A549 (cell line): ENCODE data around the gene DTNB. TPM values are rescaled to one million over a fixed set of nuclear protein-coding genes. Genes with fewer than 3 reads are reported as not detected.

Experiments
- ATAC-seq, 2 experiments: fragments of 200-7000 bp in 1 of 2; fragments of >200 bp in 1 of 2; cut with Nextera tagmentation in 1 of 2; cut with Tn5 transposase in 1 of 2; 3 replicates each; pipeline versions ENCODE4 v1.8.0 to v1.9.1; 2018 to 2020; ENCODE audit warnings: mild to moderate bottlenecking in 1 of 2, moderate library complexity in 1 of 2
- CTCF ChIA-PET: fragments of 300-600 bp; sonication (Branson Sonifier 250); formaldehyde crosslinking; extraction: SDS; loops from one replicate; lab custom pipeline; 2021; ENCODE audit warnings: antibody characterized with exemption, inconsistent platforms; lab: Yijun Ruan, JAX
- POLR2A ChIA-PET: fragments of 350-600 bp; formaldehyde crosslinking; extraction: SDS; loops from one replicate; lab custom pipeline; 2021; ENCODE audit warnings: antibody characterized with exemption, inconsistent platforms; lab: Yijun Ruan, JAX
- DNase-seq, 2 experiments: peaks; one replicate each; pipeline versions ENCODE4 v3.0.0 to v3.0.0-alpha.2; 2011 to 2016; ENCODE audit warnings: low read depth in 1 of 2, low spot score in 1 of 2
- FAIRE-seq: peaks from 2 replicates; lab custom pipeline; 2011; peaks lifted over from hg19 to GRCh38; lab: Jason Lieb, UNC
- H3K27ac ChIP-seq, 2 experiments: fragments of >200 bp; sonication (Bioruptor Twin); formaldehyde crosslinking; 3 replicates each; pipeline ENCODE4 v1.5.1; 2016 to 2017
- H3K4me1 ChIP-seq: fragments of >200 bp; sonication (Bioruptor Twin); formaldehyde crosslinking; 3 replicates; pipeline ENCODE4 v1.6.1; 2016
- H3K4me2 ChIP-seq: fragments of >200 bp; sonication (Bioruptor Twin); formaldehyde crosslinking; 3 replicates; pipeline ENCODE4 v1.6.1; 2016
- H3K4me3 ChIP-seq: fragments of >200 bp; sonication (Bioruptor Twin); formaldehyde crosslinking; 3 replicates; pipeline ENCODE4 v1.5.1; 2016
- H3K9me3 ChIP-seq: fragments of >200 bp; sonication (Bioruptor Twin); formaldehyde crosslinking; 3 replicates; pipeline ENCODE4 v1.6.1; 2016
- CBX2 ChIP-seq: fragments of 200-600 bp; sonication (generic); IDR thresholded peaks from 2 replicates; pipeline ENCODE4 v1.6.1; 2016; ENCODE audit warnings: low read depth, mild to moderate bottlenecking, borderline replicate concordance
- CHD2 ChIP-seq: fragments of 150-350 bp; IDR thresholded peaks from 2 replicates; pipeline ENCODE4 v1.6.1; 2014; ENCODE audit warnings: low read length; ENCODE audit not compliant: partially characterized antibody
- EHMT2 ChIP-seq: fragments of 200-600 bp; sonication (generic); IDR thresholded peaks from 2 replicates; pipeline ENCODE4 v1.6.1; 2016; ENCODE audit warnings: antibody characterized with exemption, low read depth, mild to moderate bottlenecking, moderate library complexity
- FOSB ChIP-seq: fragments of 250-450 bp; sonication (Bioruptor Pico); IDR thresholded peaks from 2 replicates; pipeline ENCODE4 v1.5.0; 2020; ENCODE audit warnings: mild to moderate bottlenecking, moderate library complexity
- FOXS1 ChIP-seq: fragments of 250-450 bp; sonication (Bioruptor Pico); IDR thresholded peaks from 2 replicates; pipeline ENCODE4 v1.5.0; 2020; ENCODE audit warnings: mild to moderate bottlenecking, moderate library complexity
- GATA3 ChIP-seq: IDR thresholded peaks from 2 replicates; pipeline ENCODE4 v1.6.1; 2012; ENCODE audit warnings: borderline replicate concordance
- HDAC2 ChIP-seq: fragments of 200-600 bp; sonication (generic); IDR thresholded peaks from 2 replicates; pipeline ENCODE4 v1.6.1; 2016
- HEYL ChIP-seq: fragments of 250-450 bp; sonication (Bioruptor Pico); IDR thresholded peaks from 2 replicates; pipeline ENCODE4 v1.8.0; 2021; ENCODE audit warnings: mild to moderate bottlenecking, moderate library complexity
- HMGXB4 ChIP-seq: fragments of 250-450 bp; sonication (Bioruptor Pico); IDR thresholded peaks from 2 replicates; pipeline ENCODE4 v1.5.0; 2021; ENCODE audit warnings: mild to moderate bottlenecking, moderate library complexity, borderline replicate concordance
- HOXA7 ChIP-seq: fragments of 250-450 bp; sonication (Bioruptor Pico); IDR thresholded peaks from 2 replicates; pipeline ENCODE4 v1.5.0; 2020; ENCODE audit warnings: mild to moderate bottlenecking, moderate library complexity
- JUNB ChIP-seq: fragments of >200 bp; sonication (Bioruptor Twin); formaldehyde crosslinking; IDR thresholded peaks from 2 replicates; pipeline ENCODE4 v1.6.1; 2016
- MAZ ChIP-seq: fragments of 150-350 bp; IDR thresholded peaks from 2 replicates; pipeline ENCODE4 v1.6.1; 2014; ENCODE audit warnings: antibody characterized with exemption, low read depth, low read length, borderline replicate concordance
- MYC ChIP-seq: IDR thresholded peaks from 2 replicates; pipeline ENCODE4 v1.6.1; 2012; ENCODE audit warnings: mild to moderate bottlenecking, inconsistent platforms, low read length, improper control_type of control experiment, borderline replicate concordance
- NFE2L2 ChIP-seq: fragments of 150-350 bp; conservative IDR thresholded peaks from 2 replicates; pipeline ENCODE4 v1.6.1; 2014; ENCODE audit warnings: low read length
- NPAS2 ChIP-seq: fragments of 250-450 bp; sonication (Bioruptor Pico); IDR thresholded peaks from 2 replicates; pipeline ENCODE4 v1.8.0; 2022; ENCODE audit warnings: mild to moderate bottlenecking, moderate library complexity, borderline replicate concordance
- NR3C1 ChIP-seq: fragments of >200 bp; sonication (Bioruptor Twin); formaldehyde crosslinking; IDR thresholded peaks from 3 replicates; pipeline ENCODE4 v1.6.1; 2017
- POLR2A ChIP-seq: IDR thresholded peaks from 2 replicates; pipeline ENCODE4 v1.6.1; 2012; ENCODE audit warnings: mild to moderate bottlenecking, low read length
- POLR2AphosphoS2 ChIP-seq: conservative IDR thresholded peaks from 2 replicates; pipeline ENCODE4 v1.6.1; 2012; ENCODE audit warnings: low read length, improper control_type of control experiment, inconsistent platforms
- RARB ChIP-seq: fragments of 250-450 bp; sonication (Bioruptor Pico); IDR thresholded peaks from 2 replicates; pipeline ENCODE4 v1.8.0; 2021; ENCODE audit warnings: mild to moderate bottlenecking, moderate library complexity
- RFX5 ChIP-seq: fragments of 450-650 bp; IDR thresholded peaks from 2 replicates; pipeline ENCODE4 v1.7.1; 2014; ENCODE audit warnings: antibody characterized with exemption, mild to moderate bottlenecking, moderate library complexity
- SREBF2 ChIP-seq: fragments of 450-650 bp; IDR thresholded peaks from 2 replicates; pipeline ENCODE4 v1.6.1; 2014; ENCODE audit warnings: mild to moderate bottlenecking, moderate library complexity
- TFCP2L1 ChIP-seq: fragments of 250-450 bp; sonication (Bioruptor Pico); IDR thresholded peaks from 2 replicates; pipeline ENCODE4 v1.5.0; 2021; ENCODE audit warnings: mild to moderate bottlenecking
- TP53 ChIP-seq: fragments of 250-450 bp; sonication (Bioruptor Pico); IDR thresholded peaks from 2 replicates; pipeline ENCODE4 v1.5.0; 2021; ENCODE audit warnings: mild to moderate bottlenecking, moderate library complexity
- ZFP36 ChIP-seq: fragments of 450-650 bp; IDR thresholded peaks from 2 replicates; pipeline ENCODE4 v1.6.1; 2014; ENCODE audit warnings: borderline replicate concordance; ENCODE audit not compliant: partially characterized antibody
- WGBS: methylation state at CpG from one replicate; pipeline ENCODE4 v1.1.6; 2017; ENCODE audit errors: missing lambda C conversion rate; 5-methylcytosine and 5-hydroxymethylcytosine counted together
- polyA plus RNA-seq, 4 experiments: library from polyadenylated mRNA; depleted of rRNA in 3 of 4; stranded (reverse); fragments of >200 nt; fragmentation: RNase III in 1 of 4; extraction: RNeasy Plus Mini Kit Qiagen cat#74134 plus additional on column Dnase treatment in 1 of 4; gene quantifications; 2 replicates in 3 of 4; 3 replicates in 1 of 4; pipeline ENCODE4 v1.2.3, GENCODE V29; 2011 to 2017
- TF ChIP-seq, protein P1 (sequence below): fragments of >200 bp; sonication (Bioruptor Twin); formaldehyde crosslinking; IDR thresholded peaks from 3 replicates; pipeline ENCODE4 v1.6.1; 2016
- TF ChIP-seq, protein P2 (sequence below): IDR thresholded peaks from 2 replicates; pipeline ENCODE4 v1.6.1; 2012
- TF ChIP-seq, protein P3 (sequence below): fragments of >200 bp; sonication (Bioruptor Twin); formaldehyde crosslinking; IDR thresholded peaks from 3 replicates; pipeline ENCODE4 v1.5.1; 2016
- TF ChIP-seq, protein P4 (sequence below): IDR thresholded peaks from 2 replicates; pipeline ENCODE4 v1.6.1; 2012; ENCODE audit warnings: low read depth, borderline replicate concordance

DTNB gene
- polyA plus RNA-seq, 2 of the 4 experiments (the other 2 are of a cell fraction), result 11.2 to 32.6 TPM

DNA sequence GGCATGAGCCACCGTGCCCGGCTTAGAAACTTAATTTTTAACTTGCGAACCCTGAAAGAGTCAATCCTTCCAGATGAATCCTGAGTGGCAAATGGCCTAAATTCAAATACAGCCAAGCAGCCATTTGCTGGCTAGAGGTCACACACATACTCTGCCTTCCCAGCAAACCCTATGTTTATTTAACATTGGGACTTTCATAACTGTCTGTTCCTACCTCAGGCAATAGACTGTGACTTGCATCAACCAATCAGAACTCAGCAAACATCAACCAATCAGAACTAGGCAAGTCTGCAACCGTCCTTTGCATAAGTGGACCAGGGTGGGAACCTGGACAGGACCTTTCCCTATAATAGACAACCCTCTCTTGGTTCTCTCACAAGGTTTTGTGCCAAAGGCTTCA is 127.5 kb downstream of the DTNB start:
- ChIA-PET POLR2A (no interaction called here), CTCF (interaction anchor here (0.6 to 2.4 kb wide), 3 partner anchors 8 to 1510 kb away, joined by 3 to 5 read pairs (median 5); no protein-coding TSS in a partner anchor)
- H3K4me2 ChIP-seq, result no peak overlapping the region
- no peak for ATAC-seq
- H3K9me3 ChIP-seq, result no peaks in the 10 kb centered on the region
- no peak for DNase-seq
- FAIRE-seq, result no peak
- H3K4me1 ChIP-seq, result no peaks in the 10 kb centered on the region
- H3K27ac ChIP-seq, result no peak overlapping the region
- H3K4me3 ChIP-seq, result no peak overlapping the region
- 96% methylated on average over 4 of the region's 4 CpGs for WGBS
- no peak for TF ChIP-seq FOXS1 (CRISPR knock-in tag)
- no peak for TF ChIP-seq TFCP2L1
- TF ChIP-seq NPAS2 (CRISPR knock-in tag), result no peak
- TF ChIP-seq EHMT2, result no peak
- TF ChIP-seq GATA3, result no peak

DNA sequence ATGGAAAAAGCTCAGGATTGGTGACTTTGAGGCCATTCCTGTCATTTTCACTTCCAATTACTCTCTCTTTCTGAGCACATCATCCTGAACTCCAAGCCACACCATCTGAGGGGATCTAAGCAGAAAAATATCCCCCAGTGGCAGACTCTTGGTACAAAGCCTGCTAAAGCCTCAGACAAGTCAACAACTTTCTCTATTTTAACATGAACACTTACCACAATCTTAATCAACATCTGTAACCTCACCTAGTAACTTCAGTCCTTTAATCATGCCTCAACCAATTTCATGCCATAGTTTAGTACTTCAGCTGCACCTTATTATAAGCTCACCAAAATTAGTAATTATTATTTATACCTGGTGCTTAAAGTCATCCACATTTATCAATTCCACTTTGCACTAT is 128.9 kb downstream of the DTNB start:
- H3K27ac ChIP-seq, result no peak overlapping the region
- H3K9me3 ChIP-seq, result no peaks in the 10 kb centered on the region
- no peak for DNase-seq
- POLR2A ChIA-PET, result no interaction called here
- CTCF ChIA-PET, result interaction anchor here (1.0 to 2.4 kb wide), 4 partner anchors 9 to 202 kb away, joined by 3 to 5 read pairs (median 4); no protein-coding TSS in a partner anchor
- H3K4me2 ChIP-seq, result no peak overlapping the region
- no peaks in the 10 kb centered on the region for H3K4me1 ChIP-seq
- TF ChIP-seq RFX5, result no peak
- TF ChIP-seq, protein P1, sequence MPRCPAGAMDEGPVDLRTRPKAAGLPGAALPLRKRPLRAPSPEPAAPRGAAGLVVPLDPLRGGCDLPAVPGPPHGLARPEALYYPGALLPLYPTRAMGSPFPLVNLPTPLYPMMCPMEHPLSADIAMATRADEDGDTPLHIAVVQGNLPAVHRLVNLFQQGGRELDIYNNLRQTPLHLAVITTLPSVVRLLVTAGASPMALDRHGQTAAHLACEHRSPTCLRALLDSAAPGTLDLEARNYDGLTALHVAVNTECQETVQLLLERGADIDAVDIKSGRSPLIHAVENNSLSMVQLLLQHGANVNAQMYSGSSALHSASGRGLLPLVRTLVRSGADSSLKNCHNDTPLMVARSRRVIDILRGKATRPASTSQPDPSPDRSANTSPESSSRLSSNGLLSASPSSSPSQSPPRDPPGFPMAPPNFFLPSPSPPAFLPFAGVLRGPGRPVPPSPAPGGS, result no peak
- no peak for TF ChIP-seq CHD2
- TF ChIP-seq HOXA7 (CRISPR knock-in tag), result no peak
- no peak; a peak in 1 of 6 replicates for ATAC-seq
- no peak overlapping the region for H3K4me3 ChIP-seq
- no peak for FAIRE-seq

- no peaks in the 10 kb centered on the region for H3K9me3 ChIP-seq
- POLR2A ChIA-PET, result no interaction called here
- TF ChIP-seq NFE2L2, result no peak
- TF ChIP-seq JUNB, result no peak
- no peak for TF ChIP-seq ZFP36
- TF ChIP-seq TP53, result no peak
- TF ChIP-seq NR3C1, result no peak
- TF ChIP-seq, protein P2, sequence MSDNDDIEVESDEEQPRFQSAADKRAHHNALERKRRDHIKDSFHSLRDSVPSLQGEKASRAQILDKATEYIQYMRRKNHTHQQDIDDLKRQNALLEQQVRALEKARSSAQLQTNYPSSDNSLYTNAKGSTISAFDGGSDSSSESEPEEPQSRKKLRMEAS, result no peak
- no peak for TF ChIP-seq RARB (CRISPR knock-in tag)
- no peak for TF ChIP-seq HOXA7 (CRISPR knock-in tag)
- no peak for TF ChIP-seq HMGXB4 (CRISPR knock-in tag)
- no peak for TF ChIP-seq HDAC2
- TF ChIP-seq, protein P3, sequence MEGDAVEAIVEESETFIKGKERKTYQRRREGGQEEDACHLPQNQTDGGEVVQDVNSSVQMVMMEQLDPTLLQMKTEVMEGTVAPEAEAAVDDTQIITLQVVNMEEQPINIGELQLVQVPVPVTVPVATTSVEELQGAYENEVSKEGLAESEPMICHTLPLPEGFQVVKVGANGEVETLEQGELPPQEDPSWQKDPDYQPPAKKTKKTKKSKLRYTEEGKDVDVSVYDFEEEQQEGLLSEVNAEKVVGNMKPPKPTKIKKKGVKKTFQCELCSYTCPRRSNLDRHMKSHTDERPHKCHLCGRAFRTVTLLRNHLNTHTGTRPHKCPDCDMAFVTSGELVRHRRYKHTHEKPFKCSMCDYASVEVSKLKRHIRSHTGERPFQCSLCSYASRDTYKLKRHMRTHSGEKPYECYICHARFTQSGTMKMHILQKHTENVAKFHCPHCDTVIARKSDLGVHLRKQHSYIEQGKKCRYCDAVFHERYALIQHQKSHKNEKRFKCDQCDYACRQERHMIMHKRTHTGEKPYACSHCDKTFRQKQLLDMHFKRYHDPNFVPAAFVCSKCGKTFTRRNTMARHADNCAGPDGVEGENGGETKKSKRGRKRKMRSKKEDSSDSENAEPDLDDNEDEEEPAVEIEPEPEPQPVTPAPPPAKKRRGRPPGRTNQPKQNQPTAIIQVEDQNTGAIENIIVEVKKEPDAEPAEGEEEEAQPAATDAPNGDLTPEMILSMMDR, result no peak
- TF ChIP-seq FOSB, result no peak
- TF ChIP-seq, protein P4, sequence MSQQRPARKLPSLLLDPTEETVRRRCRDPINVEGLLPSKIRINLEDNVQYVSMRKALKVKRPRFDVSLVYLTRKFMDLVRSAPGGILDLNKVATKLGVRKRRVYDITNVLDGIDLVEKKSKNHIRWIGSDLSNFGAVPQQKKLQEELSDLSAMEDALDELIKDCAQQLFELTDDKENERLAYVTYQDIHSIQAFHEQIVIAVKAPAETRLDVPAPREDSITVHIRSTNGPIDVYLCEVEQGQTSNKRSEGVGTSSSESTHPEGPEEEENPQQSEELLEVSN, result no peak
- no peak for TF ChIP-seq MAZ
- TF ChIP-seq CBX2, result no peak
- TF ChIP-seq SREBF2, result no peak
- no peak for TF ChIP-seq HEYL (CRISPR knock-in tag)
- TF ChIP-seq POLR2AphosphoS2, result no peak
- no peak for TF ChIP-seq MYC
- TF ChIP-seq POLR2A, result no peak
- TF ChIP-seq, all 56 proteins: peak for 0
- CTCF ChIA-PET, result interaction anchor here (1.0 to 2.4 kb wide), 3 partner anchors 10 to 182 kb away, joined by 3 to 5 read pairs (median 5); no protein-coding TSS in a partner anchor
- Histone ChIP-seq H3K4me1 (no peaks in the 10 kb centered on the region), H3K27ac (no peak overlapping the region), H3K4me3 (no peak overlapping the region), H3K4me2 (no peak overlapping the region)
- no peak for DNase-seq
- no peak for FAIRE-seq
- no peak for ATAC-seq
- WGBS, result 90% methylated on average over 10 of the region's 10 CpGs
Observed at GRCh38 chr2:25543939-25544338, 129.4 kb downstream of the DTNB start.
